HepG2 (cell line): ENCODE data around the gene TROAP. TPM values are rescaled to one million over a fixed set of nuclear protein-coding genes. Genes with fewer than 3 reads are reported as not detected.
A peak's percentile ranks its signal among the peaks of the same experiment; 100 is the strongest.

Experiments
- KDM4B ChIP-seq: sonication (generic); formaldehyde crosslinking; IDR thresholded peaks from 2 replicates; pipeline ENCODE4 v1.4.0; 2020; ENCODE audit warnings: missing genetic modification reagents
- MAF1 ChIP-seq: sonication (generic); formaldehyde crosslinking; IDR thresholded peaks from 2 replicates; pipeline ENCODE4 v1.5.0; 2020; ENCODE audit warnings: missing genetic modification reagents, borderline replicate concordance
- MIER2 ChIP-seq: IDR thresholded peaks from 2 replicates; pipeline ENCODE4 v1.6.1; 2016; ENCODE audit warnings: missing biosample characterization, missing genetic modification reagents
- NONO ChIP-seq, 2 experiments: fragments of 450-650 bp in 1 of 2; sonication (generic) in 1 of 2; formaldehyde crosslinking in 1 of 2; IDR thresholded peaks in 1 of 2; conservative IDR thresholded peaks in 1 of 2; 2 replicates each; pipeline versions ENCODE4 v1.6.1 to v1.8.0; 2017 to 2022; ENCODE audit warnings: mild to moderate bottlenecking in 1 of 2, missing genetic modification reagents in 1 of 2, moderate library complexity in 1 of 2
- NR1H2 ChIP-seq: sonication (generic); formaldehyde crosslinking; IDR thresholded peaks from 2 replicates; pipeline ENCODE4 v1.8.1; 2022; ENCODE audit warnings: low read depth, missing genetic modification reagents, borderline replicate concordance
- NRL ChIP-seq: sonication (generic); formaldehyde crosslinking; IDR thresholded peaks from 2 replicates; pipeline ENCODE4 v1.5.0; 2020; ENCODE audit warnings: missing genetic modification reagents, mild to moderate bottlenecking, moderate library complexity, borderline replicate concordance
- RFX5 ChIP-seq: IDR thresholded peaks from 2 replicates; pipeline ENCODE4 v1.6.1; 2011; ENCODE audit warnings: low read depth, low read length, improper control_type of control experiment
- SIX4 ChIP-seq: sonication (generic); formaldehyde crosslinking; IDR thresholded peaks from 2 replicates; pipeline ENCODE4 v1.4.0; 2020; ENCODE audit warnings: missing genetic modification reagents
- SKI ChIP-seq: fragments of 450-650 bp; IDR thresholded peaks from one replicate; pipeline ENCODE4 v1.6.1; 2018; ENCODE audit warnings: mild to moderate bottlenecking; ENCODE audit not compliant: partially characterized antibody
- SYNCRIP ChIP-seq: fragments of 200-400 bp; formaldehyde crosslinking; IDR thresholded peaks from 2 replicates; pipeline ENCODE4 v1.6.1; 2018; ENCODE audit warnings: mild to moderate bottlenecking, low read depth, low read length; ENCODE audit not compliant: insufficient read depth
- THAP8 ChIP-seq: sonication (generic); formaldehyde crosslinking; IDR thresholded peaks from 2 replicates; pipeline ENCODE4 v1.5.1; 2020; ENCODE audit warnings: missing genetic modification reagents, mild to moderate bottlenecking, borderline replicate concordance
- ZBTB34 ChIP-seq: sonication (generic); formaldehyde crosslinking; IDR thresholded peaks from 2 replicates; pipeline ENCODE4 v1.8.0; 2022; ENCODE audit warnings: mild to moderate bottlenecking, missing genetic modification reagents
- ZFP90 ChIP-seq: sonication (generic); formaldehyde crosslinking; IDR thresholded peaks from 2 replicates; pipeline ENCODE4 v1.8.0; 2022; ENCODE audit warnings: missing genetic modification reagents, mild to moderate bottlenecking, inconsistent platforms, borderline replicate concordance
- ZNF124 ChIP-seq: sonication (generic); formaldehyde crosslinking; IDR thresholded peaks from 2 replicates; pipeline ENCODE4 v1.4.0; 2020; ENCODE audit warnings: missing genetic modification reagents
- ZNF383 ChIP-seq: sonication (generic); formaldehyde crosslinking; IDR thresholded peaks from 2 replicates; pipeline ENCODE4 v1.4.0; 2020; ENCODE audit warnings: missing genetic modification reagents, mild to moderate bottlenecking, borderline replicate concordance
- ZNF720 ChIP-seq: sonication (generic); formaldehyde crosslinking; IDR thresholded peaks from 2 replicates; pipeline ENCODE4 v1.4.0; 2020; ENCODE audit warnings: missing genetic modification reagents
- polyA plus RNA-seq, 8 experiments: library from polyadenylated mRNA; depleted of rRNA in 3 of 8; stranded (reverse) in 7 of 8; unstranded in 1 of 8; fragments of >200 nt; fragmentation: Illumina TruSeq in 4 of 8; extraction: Trizol in 4 of 8; gene quantifications; 2 replicates each; pipeline versions ENCODE4 v1.2.1 to v1.2.3, GENCODE V29; 2011 to 2016; ENCODE audit warnings: low read depth in 4 of 8, missing spikeins in 1 of 8, mixed read lengths in 1 of 8; ENCODE audit not compliant: insufficient read depth in 1 of 8
- total RNA-seq, 5 experiments: library from RNA; depleted of rRNA; stranded (reverse); fragments of >200 nt; fragmentation: Illumina TruSeq; extraction: Trizol; gene quantifications; 2 replicates each; pipeline ENCODE4 v1.2.3, GENCODE V29; 2016; ENCODE audit warnings: low read depth in 1 of 5
- TF ChIP-seq, protein P1 (sequence below): sonication (generic); formaldehyde crosslinking; IDR thresholded peaks from 2 replicates; pipeline ENCODE4 v1.8.0; 2022; ENCODE audit warnings: mild to moderate bottlenecking, missing genetic modification reagents, moderate library complexity
- TF ChIP-seq, protein P2 (sequence below): sonication (generic); formaldehyde crosslinking; IDR thresholded peaks from 2 replicates; pipeline ENCODE4 v1.4.0; 2020; ENCODE audit warnings: missing genetic modification reagents, low read depth, mild to moderate bottlenecking, borderline replicate concordance
- TF ChIP-seq, protein P3 (sequence below): sonication (generic); formaldehyde crosslinking; IDR thresholded peaks from 2 replicates; pipeline ENCODE4 v1.4.0; 2020; ENCODE audit warnings: missing genetic modification reagents

Gene TROAP
- total and polyA plus RNA-seq, 2 of the 13 experiments (the other 11 are each of a cell fraction or from before 2014, with no cell fraction given), result 22.5 to 30.9 TPM

- TF ChIP-seq ZNF720 (no peak), NR1H2 (CRISPR knock-in tag) (no peak), NRL (CRISPR knock-in tag) (peak; percentile 60; the same call in 1 of the 2 replicates), ZBTB34 (no peak; the same call in 1 of the 2 replicates), SKI (peak; percentile 82), RFX5 (no peak), SIX4 (CRISPR knock-in tag) (peak; percentile 89), SYNCRIP (no peak), ZNF383 (CRISPR knock-in tag) (no peak), THAP8 (0 out of 2 replicates have a peak, but pooled peaks have one; percentile 67), MAF1 (CRISPR knock-in tag) (peak; percentile 65; the same call in 1 of the 2 replicates), ZFP90 (CRISPR knock-in tag) (peak; percentile 93), NONO (IDR thresholded peaks at IDR 0.05) (no peak), NONO (CRISPR knock-in tag; conservative IDR thresholded peaks at IDR 0.05) (0 out of 2 replicates have a peak, but pooled peaks have one; percentile 44), KDM4B (CRISPR knock-in tag) (peak; percentile 83; the same call in 1 of the 2 replicates), ZNF124 (peak; percentile 80; the same call in 1 of the 2 replicates), MIER2 (no peak)
- TF ChIP-seq, protein P1, sequence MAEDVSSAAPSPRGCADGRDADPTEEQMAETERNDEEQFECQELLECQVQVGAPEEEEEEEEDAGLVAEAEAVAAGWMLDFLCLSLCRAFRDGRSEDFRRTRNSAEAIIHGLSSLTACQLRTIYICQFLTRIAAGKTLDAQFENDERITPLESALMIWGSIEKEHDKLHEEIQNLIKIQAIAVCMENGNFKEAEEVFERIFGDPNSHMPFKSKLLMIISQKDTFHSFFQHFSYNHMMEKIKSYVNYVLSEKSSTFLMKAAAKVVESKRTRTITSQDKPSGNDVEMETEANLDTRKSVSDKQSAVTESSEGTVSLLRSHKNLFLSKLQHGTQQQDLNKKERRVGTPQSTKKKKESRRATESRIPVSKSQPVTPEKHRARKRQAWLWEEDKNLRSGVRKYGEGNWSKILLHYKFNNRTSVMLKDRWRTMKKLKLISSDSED (CRISPR knock-in tag), result no peak
- TF ChIP-seq, protein P2, sequence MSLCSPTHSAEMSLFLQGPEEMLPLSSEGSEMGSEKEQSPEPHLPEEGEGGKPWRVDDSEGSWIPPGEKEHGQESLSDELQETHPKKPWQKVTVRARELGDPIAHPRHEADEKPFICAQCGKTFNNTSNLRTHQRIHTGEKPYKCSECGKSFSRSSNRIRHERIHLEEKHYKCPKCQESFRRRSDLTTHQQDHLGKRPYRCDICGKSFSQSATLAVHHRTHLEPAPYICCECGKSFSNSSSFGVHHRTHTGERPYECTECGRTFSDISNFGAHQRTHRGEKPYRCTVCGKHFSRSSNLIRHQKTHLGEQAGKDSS (CRISPR knock-in tag), result peak; percentile 94
- TF ChIP-seq, protein P3, sequence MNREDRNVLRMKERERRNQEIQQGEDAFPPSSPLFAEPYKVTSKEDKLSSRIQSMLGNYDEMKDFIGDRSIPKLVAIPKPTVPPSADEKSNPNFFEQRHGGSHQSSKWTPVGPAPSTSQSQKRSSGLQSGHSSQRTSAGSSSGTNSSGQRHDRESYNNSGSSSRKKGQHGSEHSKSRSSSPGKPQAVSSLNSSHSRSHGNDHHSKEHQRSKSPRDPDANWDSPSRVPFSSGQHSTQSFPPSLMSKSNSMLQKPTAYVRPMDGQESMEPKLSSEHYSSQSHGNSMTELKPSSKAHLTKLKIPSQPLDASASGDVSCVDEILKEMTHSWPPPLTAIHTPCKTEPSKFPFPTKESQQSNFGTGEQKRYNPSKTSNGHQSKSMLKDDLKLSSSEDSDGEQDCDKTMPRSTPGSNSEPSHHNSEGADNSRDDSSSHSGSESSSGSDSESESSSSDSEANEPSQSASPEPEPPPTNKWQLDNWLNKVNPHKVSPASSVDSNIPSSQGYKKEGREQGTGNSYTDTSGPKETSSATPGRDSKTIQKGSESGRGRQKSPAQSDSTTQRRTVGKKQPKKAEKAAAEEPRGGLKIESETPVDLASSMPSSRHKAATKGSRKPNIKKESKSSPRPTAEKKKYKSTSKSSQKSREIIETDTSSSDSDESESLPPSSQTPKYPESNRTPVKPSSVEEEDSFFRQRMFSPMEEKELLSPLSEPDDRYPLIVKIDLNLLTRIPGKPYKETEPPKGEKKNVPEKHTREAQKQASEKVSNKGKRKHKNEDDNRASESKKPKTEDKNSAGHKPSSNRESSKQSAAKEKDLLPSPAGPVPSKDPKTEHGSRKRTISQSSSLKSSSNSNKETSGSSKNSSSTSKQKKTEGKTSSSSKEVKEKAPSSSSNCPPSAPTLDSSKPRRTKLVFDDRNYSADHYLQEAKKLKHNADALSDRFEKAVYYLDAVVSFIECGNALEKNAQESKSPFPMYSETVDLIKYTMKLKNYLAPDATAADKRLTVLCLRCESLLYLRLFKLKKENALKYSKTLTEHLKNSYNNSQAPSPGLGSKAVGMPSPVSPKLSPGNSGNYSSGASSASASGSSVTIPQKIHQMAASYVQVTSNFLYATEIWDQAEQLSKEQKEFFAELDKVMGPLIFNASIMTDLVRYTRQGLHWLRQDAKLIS (CRISPR knock-in tag), result no peak; the same call in 1 of the 2 replicates
These were observed 24.5 kb downstream of the TROAP start (continued) for GRCh38 chr12:49347311-49348193.
